Large intestine (tissue), 3 donors: ENCODE data around the gene KIAA1958. TPM values are rescaled to one million over a fixed set of nuclear protein-coding genes. Genes with fewer than 3 reads are reported as not detected.
"Not testable (repeated sequence)": the region's sequence is repeated elsewhere in the genome, so short reads cannot be mapped to it uniquely, and the experiment has no call there.

Source experiments
- DNase-seq, 2 donors: peaks; one replicate each; pipeline versions ENCODE4 v3.0.0 to v3.0.0-alpha.2; 2013
- H3K27ac ChIP-seq: one replicate; pipeline ENCODE4 v1.5.1; 2013; ENCODE audit warnings: low read length
- H3K27me3 ChIP-seq: 2 replicates; pipeline ENCODE4 v1.6.1; 2013; ENCODE audit warnings: low read length; ENCODE audit not compliant: control insufficient read depth, insufficient read depth
- H3K36me3 ChIP-seq: 2 replicates; pipeline ENCODE4 v1.6.1; 2013; ENCODE audit warnings: low read length; ENCODE audit not compliant: control insufficient read depth, insufficient read depth
- H3K4me1 ChIP-seq: one replicate; pipeline ENCODE4 v1.6.1; 2013; ENCODE audit warnings: low read length; ENCODE audit not compliant: control insufficient read depth, insufficient read depth
- H3K4me3 ChIP-seq: one replicate; pipeline ENCODE4 v1.5.1; 2013; ENCODE audit warnings: low read length
- H3K9me3 ChIP-seq: one replicate; pipeline ENCODE4 v1.6.1; 2013; ENCODE audit warnings: mild to moderate bottlenecking, low read depth, low read length, moderate library complexity; ENCODE audit not compliant: control insufficient read depth
- WGBS: methylation state at CpG from one replicate; pipeline ENCODE4 v1.1.5; 2013; ENCODE audit warnings: low lambda C conversion rate; ENCODE audit not compliant: insufficient coverage; 5-methylcytosine and 5-hydroxymethylcytosine counted together
- polyA plus RNA-seq: library from polyadenylated mRNA; unstranded; fragments of 120-200 nt; gene quantifications from one replicate; pipeline ENCODE4 v1.2.1, GENCODE V29; 2013

KIAA1958 gene
- polyA plus RNA-seq, 1 donor = 8.9 TPM

- peaks cover 13% of the 10 kb centered on the region for H3K9me3 ChIP-seq
- H3K27me3 ChIP-seq = no peaks in the 10 kb centered on the region
- H3K4me1 ChIP-seq = no peaks in the 10 kb centered on the region
- WGBS = no CpG with 5 or more reads among the region's 3 CpGs
- no peak for DNase-seq
- H3K27ac ChIP-seq = no peak overlapping the region
- H3K4me3 ChIP-seq = no peak overlapping the region
- H3K36me3 ChIP-seq = peaks cover 20% of the 10 kb centered on the region
Observed at GRCh38 chr9:112647596-112647995, 161.0 kb downstream of the KIAA1958 start.

- 100% methylated on average over 1 of the region's 1 CpG for WGBS
Observed at GRCh38 chr9:112648624-112649023, 162.0 kb downstream of the KIAA1958 start.

GRCh38 chr9:112654282-112654681 lies 167.7 kb downstream of the KIAA1958 start:
- no peaks in the 10 kb centered on the region for H3K27me3 ChIP-seq
- no CpG with 5 or more reads among the region's 5 CpGs for WGBS

More at GRCh38 chr9:112648624-112649023, 162.0 kb downstream of the KIAA1958 start:
- Histone ChIP-seq H3K36me3 (peaks cover 20% of the 10 kb centered on the region), H3K4me1 (no peaks in the 10 kb centered on the region), H3K9me3 (peaks cover 15% of the 10 kb centered on the region), H3K4me3 (no peak overlapping the region), H3K27ac (no peak overlapping the region), H3K27me3 (no peaks in the 10 kb centered on the region)
- no peak for DNase-seq

GRCh38 chr9:112655668-112656067 lies 169.0 kb downstream of the KIAA1958 start:
- Histone ChIP-seq H3K4me1 (no peaks in the 10 kb centered on the region), H3K36me3 (peaks cover 16% of the 10 kb centered on the region), H3K9me3 (peaks cover 4% of the 10 kb centered on the region), H3K27me3 (no peaks in the 10 kb centered on the region), H3K4me3 (no peak overlapping the region), H3K27ac (no peak overlapping the region)
- no CpG with 5 or more reads among the region's 3 CpGs for WGBS
- no peak for DNase-seq

More at GRCh38 chr9:112654282-112654681, 167.7 kb downstream of the KIAA1958 start:
- Histone ChIP-seq H3K36me3 (peaks cover 4% of the 10 kb centered on the region), H3K9me3 (peaks cover 12% of the 10 kb centered on the region), H3K4me3 (no peak overlapping the region), H3K4me1 (no peaks in the 10 kb centered on the region), H3K27ac (no peak overlapping the region)
- no peak for DNase-seq

- DNase-seq = no peak
- no peak overlapping the region for H3K4me3 ChIP-seq
- H3K27ac ChIP-seq = no peak overlapping the region
- H3K9me3 ChIP-seq = no peaks in the 10 kb centered on the region
- H3K27me3 ChIP-seq = no peaks in the 10 kb centered on the region
- no peaks in the 10 kb centered on the region for H3K4me1 ChIP-seq
- peaks cover 16% of the 10 kb centered on the region for H3K36me3 ChIP-seq
- 100% methylated on average over 1 of the region's 12 CpGs for WGBS
Observed at GRCh38 chr9:112659906-112660305, 173.3 kb downstream of the KIAA1958 start.

GRCh38 chr9:112663681-112664080 lies 177.1 kb downstream of the KIAA1958 start:
- DNase-seq = no peak
- WGBS = no CpG with 5 or more reads among the region's 5 CpGs
- H3K27me3 ChIP-seq = no peaks in the 10 kb centered on the region
- H3K4me1 ChIP-seq = no peaks in the 10 kb centered on the region
- no peak overlapping the region for H3K4me3 ChIP-seq
- H3K36me3 ChIP-seq = peaks cover 16% of the 10 kb centered on the region
- H3K27ac ChIP-seq = no peak overlapping the region
- H3K9me3 ChIP-seq = no peaks in the 10 kb centered on the region

GRCh38 chr9:112664531-112664930 lies 177.9 kb downstream of the KIAA1958 start:
- no peak overlapping the region for H3K27ac ChIP-seq
- peaks cover 9% of the 10 kb centered on the region for H3K36me3 ChIP-seq
- no CpG with 5 or more reads among the region's 3 CpGs for WGBS
- H3K4me3 ChIP-seq = no peak overlapping the region
- no peaks in the 10 kb centered on the region for H3K27me3 ChIP-seq
- H3K4me1 ChIP-seq = no peaks in the 10 kb centered on the region
- H3K9me3 ChIP-seq = no peaks in the 10 kb centered on the region
- DNase-seq = no peak

GRCh38 chr9:112665347-112665746 lies 178.7 kb downstream of the KIAA1958 start:
- H3K9me3 ChIP-seq = no peaks in the 10 kb centered on the region
- H3K4me3 ChIP-seq = no peak overlapping the region
- peaks cover 3% of the 10 kb centered on the region for H3K36me3 ChIP-seq
- H3K4me1 ChIP-seq = no peaks in the 10 kb centered on the region
- no peak overlapping the region for H3K27ac ChIP-seq
- 87% methylated on average over 3 of the region's 4 CpGs for WGBS
- no peaks in the 10 kb centered on the region for H3K27me3 ChIP-seq
- no peak for DNase-seq

- no peak overlapping the region for H3K4me3 ChIP-seq
- no peaks in the 10 kb centered on the region for H3K27me3 ChIP-seq
- H3K27ac ChIP-seq = no peak overlapping the region
- no peaks in the 10 kb centered on the region for H3K4me1 ChIP-seq
- H3K9me3 ChIP-seq = no peaks in the 10 kb centered on the region
- WGBS = 100% methylated on average over 1 of the region's 2 CpGs
- no peak for DNase-seq
- no peaks in the 10 kb centered on the region for H3K36me3 ChIP-seq
Observed at GRCh38 chr9:112669326-112669725, 182.7 kb downstream of the KIAA1958 start.

- no peak for DNase-seq
- H3K9me3 ChIP-seq = no peaks in the 10 kb centered on the region
- no peak overlapping the region for H3K27ac ChIP-seq
- H3K36me3 ChIP-seq = no peaks in the 10 kb centered on the region
- H3K4me3 ChIP-seq = no peak overlapping the region
- no peaks in the 10 kb centered on the region for H3K4me1 ChIP-seq
- H3K27me3 ChIP-seq = no peaks in the 10 kb centered on the region
- WGBS = 100% methylated on average over 3 of the region's 7 CpGs
Observed at GRCh38 chr9:112670991-112671625, 184.5 kb downstream of the KIAA1958 start.

- no CpG with 5 or more reads among the region's 4 CpGs for WGBS
Observed at GRCh38 chr9:112673221-112673620, 186.6 kb downstream of the KIAA1958 start.

More at GRCh38 chr9:112673221-112673620, 186.6 kb downstream of the KIAA1958 start:
- not testable (repeated sequence) for H3K9me3 ChIP-seq, H3K36me3 ChIP-seq, H3K27me3 ChIP-seq, H3K4me1 ChIP-seq, H3K4me3 ChIP-seq, DNase-seq, H3K27ac ChIP-seq
